SK-N-SH treated with all-trans-retinoic acid at 6 μM for 48 hours (cell line): ENCODE data around the gene OPRL1.

Source experiments
- ATAC-seq: fragments of 200-7000 bp; cut with Tn5 transposase; 3 replicates; pipeline ENCODE4 v1.9.1; 2020; ENCODE audit warnings: mild to moderate bottlenecking, moderate library complexity
- ARNTL ChIP-seq: fragments of 450-650 bp; formaldehyde crosslinking; IDR thresholded peaks from 2 replicates; pipeline ENCODE4 v1.5.0; 2020; ENCODE audit warnings: low read depth, mild to moderate bottlenecking, moderate library complexity, borderline replicate concordance
- CREB5 ChIP-seq: fragments of 250-450 bp; sonication (Bioruptor Pico); IDR thresholded peaks from 2 replicates; pipeline ENCODE4 v1.5.1; 2020; ENCODE audit warnings: low read depth, mild to moderate bottlenecking, moderate library complexity
- CSDC2 ChIP-seq: fragments of 250-450 bp; sonication (Bioruptor Pico); IDR thresholded peaks from 2 replicates; pipeline ENCODE4 v1.5.0; 2020; ENCODE audit warnings: mild to moderate bottlenecking, moderate library complexity
- CSRNP3 ChIP-seq: fragments of 250-450 bp; sonication (Bioruptor Pico); IDR thresholded peaks from 2 replicates; pipeline ENCODE4 v1.5.1; 2021; ENCODE audit warnings: mild to moderate bottlenecking, moderate library complexity
- ESRRG ChIP-seq: fragments of 250-450 bp; sonication (Bioruptor Pico); IDR thresholded peaks from 2 replicates; pipeline ENCODE4 v1.6.1; 2021; ENCODE audit warnings: mild to moderate bottlenecking
- GLIS3 ChIP-seq: fragments of 250-450 bp; sonication (Bioruptor Pico); IDR thresholded peaks from 2 replicates; pipeline ENCODE4 v1.5.0; 2020; ENCODE audit warnings: mild to moderate bottlenecking, moderate library complexity
- ISL1 ChIP-seq: fragments of 250-450 bp; sonication (Bioruptor Pico); IDR thresholded peaks from 2 replicates; pipeline ENCODE4 v2.1.2; 2022; ENCODE audit warnings: mild to moderate bottlenecking, moderate library complexity
- PATZ1 ChIP-seq: fragments of 250-450 bp; sonication (Bioruptor Pico); IDR thresholded peaks from 2 replicates; pipeline ENCODE4 v1.8.0; 2020; ENCODE audit warnings: mild to moderate bottlenecking, moderate library complexity, borderline replicate concordance
- RARB ChIP-seq: fragments of 250-450 bp; sonication (Bioruptor Pico); IDR thresholded peaks from 2 replicates; pipeline ENCODE4 v1.8.0; 2021; ENCODE audit warnings: mild to moderate bottlenecking, moderate library complexity
- SNAI2 ChIP-seq: fragments of 250-450 bp; sonication (Bioruptor Pico); IDR thresholded peaks from 2 replicates; pipeline ENCODE4 v1.5.0; 2020; ENCODE audit warnings: mild to moderate bottlenecking, moderate library complexity
- TCF4 ChIP-seq: fragments of 250-450 bp; sonication (Bioruptor Pico); IDR thresholded peaks from 2 replicates; pipeline ENCODE4 v1.8.0; 2021; ENCODE audit warnings: mild to moderate bottlenecking, moderate library complexity, borderline replicate concordance
- TOX ChIP-seq: fragments of 250-450 bp; sonication (Bioruptor Pico); IDR thresholded peaks from 2 replicates; pipeline ENCODE4 v1.8.0; 2021; ENCODE audit warnings: mild to moderate bottlenecking, moderate library complexity, borderline replicate concordance
- TSHZ2 ChIP-seq: fragments of 250-450 bp; sonication (Bioruptor Pico); IDR thresholded peaks from 2 replicates; pipeline ENCODE4 v1.5.0; 2020; ENCODE audit warnings: mild to moderate bottlenecking, moderate library complexity
- ZC3H10 ChIP-seq: fragments of 250-450 bp; sonication (Bioruptor Pico); IDR thresholded peaks from 2 replicates; pipeline ENCODE4 v1.5.1; 2021; ENCODE audit warnings: mild to moderate bottlenecking, moderate library complexity
- ZFP3 ChIP-seq: fragments of 250-450 bp; sonication (Bioruptor Pico); IDR thresholded peaks from 2 replicates; pipeline ENCODE4 v1.5.0; 2020; ENCODE audit warnings: mild to moderate bottlenecking, moderate library complexity
- ZFP30 ChIP-seq: fragments of 450-650 bp; formaldehyde crosslinking; IDR thresholded peaks from 2 replicates; pipeline ENCODE4 v1.5.0; 2022; ENCODE audit warnings: mild to moderate bottlenecking, moderate library complexity
- ZNF565 ChIP-seq: fragments of 450-650 bp; formaldehyde crosslinking; conservative IDR thresholded peaks from 2 replicates; pipeline ENCODE4 v1.5.0; 2020; ENCODE audit warnings: low read depth, mild to moderate bottlenecking, moderate library complexity
- ZNF70 ChIP-seq: fragments of 450-650 bp; formaldehyde crosslinking; IDR thresholded peaks from 2 replicates; pipeline ENCODE4 v1.5.0; 2020; ENCODE audit warnings: mild to moderate bottlenecking, moderate library complexity
- ZNF8 ChIP-seq: fragments of 450-650 bp; formaldehyde crosslinking; IDR thresholded peaks from 2 replicates; pipeline ENCODE4 v1.5.0; 2020; ENCODE audit warnings: mild to moderate bottlenecking, moderate library complexity

Gene OPRL1

GRCh38 chr20:64108731-64109681, 29.1 kb downstream of the OPRL1 start:
- ATAC-seq = no peak

GRCh38 chr20:64109831-64110391, 30.0 kb downstream of the OPRL1 start:
- TF ChIP-seq CREB5 = no peak
- no peak for TF ChIP-seq ESRRG (CRISPR knock-in tag)
- no peak for TF ChIP-seq CSDC2 (CRISPR knock-in tag)
- ATAC-seq = no peak

More at GRCh38 chr20:64108731-64109681, 29.1 kb downstream of the OPRL1 start:
- no peak for TF ChIP-seq ZFP3
- TF ChIP-seq ZC3H10 (CRISPR knock-in tag) = no peak
- TF ChIP-seq ZNF70 = no peak

GRCh38 chr20:64110411-64111068, 30.7 kb downstream of the OPRL1 start:
- no peak for ATAC-seq
- TF ChIP-seq TSHZ2 = no peak
- no peak for TF ChIP-seq ZNF8 (CRISPR knock-in tag)
- no peak for TF ChIP-seq ARNTL (CRISPR knock-in tag)
- TF ChIP-seq ZFP3 = no peak
- no peak for TF ChIP-seq ISL1
- TF ChIP-seq ESRRG (CRISPR knock-in tag) = no peak
- TF ChIP-seq CSRNP3 (CRISPR knock-in tag) = no peak
- TF ChIP-seq ZC3H10 (CRISPR knock-in tag) = no peak
- TF ChIP-seq PATZ1 = no peak
- no peak for TF ChIP-seq TCF4 (CRISPR knock-in tag)
- no peak for TF ChIP-seq ZFP30
- no peak for TF ChIP-seq GLIS3
- TF ChIP-seq SNAI2 (CRISPR knock-in tag) = no peak
- no peak for TF ChIP-seq ZNF70
- no peak for TF ChIP-seq RARB (CRISPR knock-in tag)
- TF ChIP-seq TOX (CRISPR knock-in tag) = no peak
- no peak for TF ChIP-seq ZNF565 (CRISPR knock-in tag)
- TF ChIP-seq, all 23 proteins: peak for 0
